ENCODE measurements around the gene XPR1.
"Not testable (repeated sequence)": the region's sequence is repeated elsewhere in the genome, so short reads cannot be mapped to it uniquely, and the experiment has no call there.

DNA sequence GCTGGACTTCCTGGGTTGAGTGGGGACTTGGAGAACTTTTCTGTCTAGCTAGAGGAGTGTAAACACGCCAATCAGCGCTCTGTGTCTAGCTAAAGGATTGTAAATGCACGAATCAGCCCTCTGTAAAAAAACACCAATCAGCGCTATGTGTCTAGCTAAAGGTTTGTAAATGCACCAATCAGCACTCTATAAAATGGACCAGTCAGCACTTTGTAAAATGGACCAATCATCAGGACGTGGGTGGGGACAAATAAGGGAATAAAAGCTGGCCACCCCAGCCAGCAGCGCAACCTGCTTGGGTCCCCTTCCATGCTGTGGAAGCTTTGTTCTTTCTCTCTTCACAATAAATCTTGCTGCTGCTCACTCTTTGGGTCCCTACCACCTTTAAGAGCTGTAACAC, 94.2 kb downstream of the XPR1 start:
- TF ChIP-seq, protein P1, sequence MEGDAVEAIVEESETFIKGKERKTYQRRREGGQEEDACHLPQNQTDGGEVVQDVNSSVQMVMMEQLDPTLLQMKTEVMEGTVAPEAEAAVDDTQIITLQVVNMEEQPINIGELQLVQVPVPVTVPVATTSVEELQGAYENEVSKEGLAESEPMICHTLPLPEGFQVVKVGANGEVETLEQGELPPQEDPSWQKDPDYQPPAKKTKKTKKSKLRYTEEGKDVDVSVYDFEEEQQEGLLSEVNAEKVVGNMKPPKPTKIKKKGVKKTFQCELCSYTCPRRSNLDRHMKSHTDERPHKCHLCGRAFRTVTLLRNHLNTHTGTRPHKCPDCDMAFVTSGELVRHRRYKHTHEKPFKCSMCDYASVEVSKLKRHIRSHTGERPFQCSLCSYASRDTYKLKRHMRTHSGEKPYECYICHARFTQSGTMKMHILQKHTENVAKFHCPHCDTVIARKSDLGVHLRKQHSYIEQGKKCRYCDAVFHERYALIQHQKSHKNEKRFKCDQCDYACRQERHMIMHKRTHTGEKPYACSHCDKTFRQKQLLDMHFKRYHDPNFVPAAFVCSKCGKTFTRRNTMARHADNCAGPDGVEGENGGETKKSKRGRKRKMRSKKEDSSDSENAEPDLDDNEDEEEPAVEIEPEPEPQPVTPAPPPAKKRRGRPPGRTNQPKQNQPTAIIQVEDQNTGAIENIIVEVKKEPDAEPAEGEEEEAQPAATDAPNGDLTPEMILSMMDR (IDR thresholded peaks at IDR 0.05) = not testable (repeated sequence)
- not testable (repeated sequence) for TF ChIP-seq POLR2A, EP300 (IDR thresholded peaks at IDR 0.05)
